Body of pancreas (tissue), 4 donors: Measurements from ENCODE around the gene SLC17A7. TPM values are rescaled to one million over a fixed set of nuclear protein-coding genes. Genes with fewer than 3 reads are reported as not detected.

ENCODE experiments used
- ATAC-seq: fragments of 150-250 bp; one replicate; pipeline ENCODE4 v1.9.1; 2016
- DNase-seq, 4 donors: peaks; one replicate each; pipeline ENCODE4 v3.0.0-alpha.2; 2019
- H3K27ac ChIP-seq, 4 donors: fragments of 200-600 bp; sonication (generic); 1 replicate in 3 of 4; 2 replicates in 1 of 4; pipeline versions ENCODE4 v1.5.1 to v1.6.1; 2016 to 2019; ENCODE audit warnings: mild to moderate bottlenecking in 1 of 4, mixed read lengths in 1 of 4, moderate library complexity in 1 of 4
- H3K27me3 ChIP-seq, 2 donors: fragments of 200-600 bp; sonication (generic); one replicate each; pipeline ENCODE4 v1.6.0; 2016; ENCODE audit warnings: mild to moderate bottlenecking in 1 of 2
- H3K36me3 ChIP-seq, 2 donors: fragments of 200-600 bp; sonication (generic); replicated peaks in 1 of 2; 2 replicates each; pipeline ENCODE4 v1.5.1; 2016; ENCODE audit warnings: low read depth in 2 of 2; ENCODE audit not compliant: insufficient read depth in 1 of 2
- H3K4me1 ChIP-seq: fragments of 200-600 bp; sonication (generic); one replicate; pipeline ENCODE4 v1.6.0; 2016
- H3K4me3 ChIP-seq, 2 donors: fragments of 200-600 bp; sonication (generic); 1 replicate in 1 of 2; 2 replicates in 1 of 2; pipeline ENCODE4 v1.5.1; 2016 to 2019
- H3K9me3 ChIP-seq, 3 donors: fragments of 200-600 bp; sonication (generic); 1 replicate in 2 of 3; 2 replicates in 1 of 3; pipeline ENCODE4 v1.5.1; 2016
- POLR2A ChIP-seq, 3 donors: fragments of 450-650 bp; IDR thresholded peaks; one replicate each; pipeline ENCODE4 v1.6.1; 2016; ENCODE audit warnings: antibody characterized with exemption in 3 of 3, mild to moderate bottlenecking in 2 of 3
- WGBS, 2 donors: methylation state at CpG; one replicate each; pipeline ENCODE4 v1.1.5; 2017; 5-methylcytosine and 5-hydroxymethylcytosine counted together
- intact Hi-C: fragments of 100-400 bp; cut with DNase I; formaldehyde crosslinking; loops from one replicate; pipeline ENCODE4 v1.15.1; 2023
- total RNA-seq, 2 donors: library from RNA; depleted of rRNA; stranded (reverse); fragments of >200 nt; gene quantifications; one replicate each; pipeline ENCODE4 v1.1.0, GENCODE V29; 2016
- TF ChIP-seq, protein P1 (sequence below), 7 experiments: fragments of 450-650 bp in 4 of 7; fragments of 200-600 bp in 3 of 7; sonication (generic) in 3 of 7; IDR thresholded peaks; one replicate each; pipeline ENCODE4 v1.5.1; 2016 to 2019; ENCODE audit warnings: antibody characterized with exemption in 7 of 7

The SLC17A7 gene
- total RNA-seq, 2 donors from 2014 or later, result 0.26 TPM; not detected in 1

DNA sequence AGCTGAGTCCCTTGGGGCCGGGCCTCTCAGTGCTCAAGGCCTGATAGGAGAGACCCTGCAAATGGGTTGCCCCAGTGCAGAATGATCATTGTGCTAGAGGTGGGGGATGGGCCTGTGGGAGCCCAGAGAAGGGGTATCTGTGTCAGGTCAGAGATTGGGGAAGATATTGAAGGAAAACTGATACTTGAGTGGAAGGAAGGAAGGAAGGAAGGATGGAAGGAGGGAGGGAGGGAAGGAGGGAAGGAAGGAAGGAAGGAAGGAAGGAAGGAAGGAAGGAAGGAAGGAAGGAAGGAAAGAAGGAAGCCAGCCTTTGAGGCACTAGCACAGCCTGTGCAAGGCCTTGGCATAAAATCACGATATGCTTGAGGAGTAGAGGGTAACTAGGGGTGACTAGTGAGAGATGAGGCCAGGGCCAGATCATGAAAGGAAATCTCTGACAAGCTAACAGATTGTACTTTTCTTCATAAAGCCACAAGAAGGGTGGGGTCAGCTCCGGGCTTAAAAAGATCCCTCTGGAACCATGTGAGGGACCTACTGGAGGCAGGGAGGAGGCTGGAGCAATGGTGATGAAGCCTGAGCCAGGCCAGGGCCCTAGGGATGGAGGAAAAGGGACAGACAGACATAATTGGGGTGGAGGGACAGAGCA, 29.5 kb downstream of the SLC17A7 start:
- Histone ChIP-seq H3K9me3 (no peaks in the 10 kb centered on the region), H3K27me3 (no peaks in the 10 kb centered on the region), H3K27ac (no peak overlapping the region), H3K4me1 (no peaks in the 10 kb centered on the region), H3K36me3 (no peaks in the 10 kb centered on the region), H3K4me3 (no peak overlapping the region)
- ATAC-seq (no peak), DNase-seq (no peak)
- TF ChIP-seq POLR2A (IDR thresholded peaks at IDR 0.05), result no peak
- TF ChIP-seq, protein P1, sequence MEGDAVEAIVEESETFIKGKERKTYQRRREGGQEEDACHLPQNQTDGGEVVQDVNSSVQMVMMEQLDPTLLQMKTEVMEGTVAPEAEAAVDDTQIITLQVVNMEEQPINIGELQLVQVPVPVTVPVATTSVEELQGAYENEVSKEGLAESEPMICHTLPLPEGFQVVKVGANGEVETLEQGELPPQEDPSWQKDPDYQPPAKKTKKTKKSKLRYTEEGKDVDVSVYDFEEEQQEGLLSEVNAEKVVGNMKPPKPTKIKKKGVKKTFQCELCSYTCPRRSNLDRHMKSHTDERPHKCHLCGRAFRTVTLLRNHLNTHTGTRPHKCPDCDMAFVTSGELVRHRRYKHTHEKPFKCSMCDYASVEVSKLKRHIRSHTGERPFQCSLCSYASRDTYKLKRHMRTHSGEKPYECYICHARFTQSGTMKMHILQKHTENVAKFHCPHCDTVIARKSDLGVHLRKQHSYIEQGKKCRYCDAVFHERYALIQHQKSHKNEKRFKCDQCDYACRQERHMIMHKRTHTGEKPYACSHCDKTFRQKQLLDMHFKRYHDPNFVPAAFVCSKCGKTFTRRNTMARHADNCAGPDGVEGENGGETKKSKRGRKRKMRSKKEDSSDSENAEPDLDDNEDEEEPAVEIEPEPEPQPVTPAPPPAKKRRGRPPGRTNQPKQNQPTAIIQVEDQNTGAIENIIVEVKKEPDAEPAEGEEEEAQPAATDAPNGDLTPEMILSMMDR (IDR thresholded peaks at IDR 0.05), result no peak
- 80 to 89% methylated on average over 3 of the region's 3 CpGs for WGBS, 2 donors
- intact Hi-C loops, result no loop called here

DNA sequence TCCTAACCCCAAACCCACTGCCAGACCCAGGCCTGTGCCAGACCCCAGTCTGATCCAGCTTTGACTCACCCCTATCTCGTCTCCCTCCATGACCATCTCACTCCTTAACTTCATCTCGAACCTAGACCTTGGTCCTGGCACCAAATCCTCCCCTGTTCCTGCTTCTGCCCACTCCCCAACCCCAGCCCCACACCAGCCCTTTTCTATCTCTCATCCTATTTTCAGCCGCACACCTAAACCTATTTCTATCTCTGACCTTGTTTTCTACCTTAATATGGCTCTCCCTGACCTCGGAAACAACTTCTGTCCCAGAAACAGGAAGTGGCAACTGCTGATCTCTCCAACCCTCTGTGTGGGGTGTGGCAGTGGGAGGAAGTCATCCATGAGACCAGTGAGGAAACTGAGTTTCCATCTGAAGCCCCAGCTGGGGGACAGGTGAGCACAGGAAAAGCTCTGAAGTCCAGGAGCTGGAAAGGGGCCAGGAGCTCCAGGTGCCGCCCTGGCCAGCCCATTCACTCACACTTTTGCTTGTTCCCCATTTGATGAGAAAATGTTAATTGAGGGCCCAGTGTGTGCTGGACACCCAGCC, 31.8 kb downstream of the SLC17A7 start:
- no peaks in the 10 kb centered on the region for H3K4me1 ChIP-seq
- H3K27me3 ChIP-seq, result no peaks in the 10 kb centered on the region
- whole genome bisulfite sequencing, 2 donors, result 67 to 68% methylated on average over 5 of the region's 5 CpGs
- DNase-seq (peak in 1 of 4 donors; percentile 16), ATAC-seq (no peak)
- H3K36me3 ChIP-seq, result no peaks in the 10 kb centered on the region
- no peaks in the 10 kb centered on the region for H3K9me3 ChIP-seq
- TF ChIP-seq, protein P1 (IDR thresholded peaks at IDR 0.05), result no peak
- TF ChIP-seq POLR2A (IDR thresholded peaks at IDR 0.05), result no peak
- intact Hi-C loops, result no loop called here
- H3K4me3 ChIP-seq, result no peak overlapping the region
- H3K27ac ChIP-seq, result no peak overlapping the region

DNA sequence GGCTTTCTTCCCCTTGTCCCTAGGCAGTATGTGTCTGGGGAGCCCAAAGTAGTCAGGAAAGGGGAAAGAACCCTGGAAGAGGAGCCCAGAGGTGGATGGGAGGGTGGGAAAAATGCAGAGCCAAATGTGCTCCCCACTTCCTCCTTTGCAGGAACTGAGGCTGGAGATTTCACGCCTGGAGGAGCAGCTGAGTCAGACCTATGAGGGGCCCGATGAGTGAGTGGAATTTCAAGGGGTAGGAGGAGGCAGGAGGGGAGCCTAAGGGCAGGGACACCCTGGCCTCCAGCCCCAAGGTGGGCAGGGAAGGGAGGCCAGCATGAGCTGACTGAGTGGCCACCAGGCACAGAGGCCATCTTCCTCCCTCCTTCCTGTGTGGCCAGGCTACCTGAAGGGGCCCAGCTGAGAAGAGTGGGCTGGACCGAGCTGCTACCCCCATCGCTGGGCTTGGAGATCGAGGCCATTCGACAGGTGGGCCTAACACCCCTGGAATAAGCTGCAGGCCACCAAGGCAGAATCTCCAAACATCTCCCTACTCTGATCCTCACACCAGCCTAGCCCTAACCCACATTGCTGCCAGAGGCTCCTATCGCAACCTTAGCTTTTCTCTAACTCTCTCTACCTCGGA, 32.4 kb downstream of the SLC17A7 start:
- no peaks in the 10 kb centered on the region for H3K27me3 ChIP-seq
- ATAC-seq, result no peak

DNA sequence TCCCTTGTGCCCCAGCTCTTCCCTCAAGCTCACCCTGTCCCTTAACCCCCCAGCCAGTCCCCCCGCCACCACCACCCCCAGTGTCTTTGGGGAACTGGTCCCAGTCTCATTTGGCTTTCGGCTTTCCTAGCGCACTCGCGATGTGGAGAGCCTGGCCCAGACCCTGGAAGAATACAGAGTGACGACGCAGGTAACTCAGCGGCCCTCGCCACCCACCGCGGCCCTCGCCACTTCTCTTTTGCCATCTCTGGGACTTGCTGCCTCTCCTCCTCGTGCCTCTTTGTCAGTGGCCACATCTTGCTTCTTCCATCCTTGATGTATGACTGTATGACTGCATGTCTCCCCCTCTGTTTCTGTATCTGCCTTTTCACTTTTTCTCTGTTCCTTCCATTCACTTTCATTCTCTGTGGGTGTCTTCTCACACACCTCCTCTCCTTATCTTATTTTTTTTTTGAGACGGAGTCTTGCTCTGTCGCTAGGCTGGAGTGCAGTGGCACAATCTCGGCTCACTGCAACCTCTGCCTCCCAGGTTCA, 33.8 kb downstream of the SLC17A7 start:
- no peaks in the 10 kb centered on the region for H3K27me3 ChIP-seq
- ATAC-seq, result no peak
- no peak for DNase-seq
- H3K4me3 ChIP-seq, result no peak overlapping the region
- no peaks in the 10 kb centered on the region for H3K9me3 ChIP-seq
- H3K27ac ChIP-seq, result no peak overlapping the region
- no peaks in the 10 kb centered on the region for H3K36me3 ChIP-seq
- intact Hi-C loops, result no loop called here
- TF ChIP-seq, protein P1 (IDR thresholded peaks at IDR 0.05), result no peak
- TF ChIP-seq POLR2A (IDR thresholded peaks at IDR 0.05), result no peak
- no peaks in the 10 kb centered on the region for H3K4me1 ChIP-seq
- WGBS, 2 donors, result 81 to 83% methylated on average over 16 of the region's 16 CpGs

More for the DNA sequence above, 32.4 kb downstream of the SLC17A7 start:
- Histone ChIP-seq H3K9me3 (no peaks in the 10 kb centered on the region), H3K4me1 (no peaks in the 10 kb centered on the region), H3K27ac (no peak overlapping the region), H3K4me3 (no peak overlapping the region), H3K36me3 (no peaks in the 10 kb centered on the region)
- WGBS, 2 donors, result 67 to 76% methylated on average over 6 to 7 of the region's 8 CpGs
- no peak for DNase-seq
- no peak for TF ChIP-seq POLR2A (IDR thresholded peaks at IDR 0.05)
- TF ChIP-seq, protein P1 (IDR thresholded peaks at IDR 0.05), result no peak
- intact Hi-C loops, result no loop called here
